ENCODE measurements around the gene STARD9.

Gene STARD9

DNA sequence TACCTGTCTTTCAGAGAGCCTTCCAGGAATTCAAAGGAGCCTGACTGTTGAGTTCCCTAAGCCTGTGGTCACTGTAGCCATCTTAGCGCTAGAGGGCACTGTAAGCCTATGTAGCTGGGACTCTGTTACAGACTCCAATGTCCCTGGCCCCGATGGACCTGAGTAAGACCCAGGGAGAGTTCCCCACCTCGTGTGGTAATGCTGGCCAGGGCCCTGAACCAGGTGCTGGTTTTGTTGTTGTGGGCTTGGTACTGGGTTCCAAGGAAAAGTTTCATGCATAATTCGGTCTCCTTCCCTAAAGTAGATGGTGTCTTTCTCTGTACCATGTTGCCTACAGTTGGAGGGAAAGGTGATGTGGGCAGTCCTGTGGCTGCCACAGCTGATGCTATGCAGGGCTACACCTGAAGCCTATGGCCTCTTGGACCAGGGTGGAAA is 129.1 kb downstream of the STARD9 start:
- DNase-seq = peak; percentile 63

DNA sequence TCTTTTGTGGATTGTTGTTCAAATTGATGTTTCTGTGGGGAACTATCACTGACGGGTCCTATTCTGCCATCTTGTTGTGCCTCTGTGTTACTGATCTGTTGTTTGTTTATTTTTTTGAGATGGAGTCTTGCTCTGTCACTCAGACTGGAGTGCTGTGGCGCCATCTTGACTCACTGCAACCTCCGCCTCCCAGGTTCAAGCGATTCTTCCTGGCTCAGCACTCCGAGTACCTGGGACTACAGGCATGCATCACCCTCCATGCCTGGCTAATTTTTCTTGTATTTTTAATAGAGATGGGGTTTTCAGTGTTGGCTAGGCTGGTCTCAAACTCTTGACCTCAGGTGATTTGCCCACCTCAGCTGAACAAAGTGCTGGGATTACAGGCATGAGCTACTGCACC is 129.9 kb downstream of the STARD9 start:
- DNase-seq = no peak

DNA sequence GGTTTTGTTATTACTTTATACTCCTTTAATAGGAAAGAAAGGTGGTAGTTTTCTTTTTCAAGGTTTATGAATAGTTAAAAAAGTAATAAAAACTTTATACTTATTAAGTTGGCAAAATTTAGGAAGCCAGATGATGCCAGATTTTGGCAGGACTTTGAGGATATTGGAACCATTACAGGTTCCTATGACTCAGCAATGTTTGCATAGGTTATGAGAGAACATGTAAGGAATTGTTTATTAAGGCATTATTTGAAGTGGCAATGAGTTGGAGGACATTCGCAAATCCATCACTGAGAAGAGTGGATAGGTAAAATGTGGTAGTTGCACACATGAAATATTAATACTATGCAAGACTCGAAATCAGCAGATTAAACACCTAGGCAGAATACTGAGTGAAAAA is 131.7 kb downstream of the STARD9 start:
- DNase-seq = no peak

DNA sequence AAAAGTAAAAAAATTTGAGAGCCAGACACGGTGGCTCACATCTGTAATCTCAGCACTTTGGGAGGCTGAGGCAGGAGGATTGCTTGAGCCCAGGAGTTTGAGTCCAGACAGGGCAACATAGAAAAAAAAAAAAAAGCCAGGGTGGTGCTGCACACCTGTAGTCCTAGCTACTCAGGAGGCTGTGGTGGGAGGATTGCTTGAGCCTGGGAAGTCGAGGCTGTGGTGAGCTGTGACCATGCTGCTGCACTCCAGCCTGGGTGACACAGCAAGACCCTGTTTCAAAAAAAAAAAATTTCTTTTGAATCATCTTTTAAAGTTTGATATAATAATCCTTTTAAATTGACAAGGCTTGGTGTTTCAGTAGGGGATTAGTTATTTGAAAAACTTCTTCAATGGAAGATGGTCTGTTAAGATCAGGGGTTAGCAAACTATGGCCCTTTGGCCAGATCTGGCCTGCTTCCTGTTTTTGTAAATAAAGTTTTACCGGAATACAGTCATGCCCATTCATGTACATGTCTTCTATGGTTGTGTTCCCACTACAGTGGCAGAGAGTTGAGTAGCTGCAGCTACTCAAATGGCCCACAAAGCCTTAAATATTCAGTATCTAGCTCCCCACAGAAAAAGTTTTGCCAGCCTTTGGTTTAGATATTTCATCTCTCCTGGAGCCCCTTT is 132.6 kb downstream of the STARD9 start:
- no peak for DNase-seq

DNA sequence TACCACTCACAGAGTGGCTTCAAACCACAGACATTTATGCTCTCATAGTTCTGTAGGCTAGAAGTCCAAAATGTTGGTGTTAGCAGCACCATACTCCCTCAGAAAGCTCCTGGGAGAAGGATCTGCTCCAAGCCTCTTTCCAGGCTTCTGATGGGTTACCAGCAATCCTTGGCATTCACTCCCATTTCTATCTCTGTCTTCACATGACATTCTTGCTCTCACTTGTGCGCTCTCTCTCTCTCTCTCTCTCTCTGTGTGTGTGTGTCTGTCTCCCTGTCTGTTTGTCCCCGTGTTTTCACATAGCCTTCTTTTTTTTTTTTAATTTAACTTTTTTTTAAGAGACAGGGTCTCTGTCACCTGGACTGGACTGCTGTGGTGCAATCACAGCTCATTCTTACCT is 135.3 kb downstream of the STARD9 start:
- DNase-seq = no peak

DNA sequence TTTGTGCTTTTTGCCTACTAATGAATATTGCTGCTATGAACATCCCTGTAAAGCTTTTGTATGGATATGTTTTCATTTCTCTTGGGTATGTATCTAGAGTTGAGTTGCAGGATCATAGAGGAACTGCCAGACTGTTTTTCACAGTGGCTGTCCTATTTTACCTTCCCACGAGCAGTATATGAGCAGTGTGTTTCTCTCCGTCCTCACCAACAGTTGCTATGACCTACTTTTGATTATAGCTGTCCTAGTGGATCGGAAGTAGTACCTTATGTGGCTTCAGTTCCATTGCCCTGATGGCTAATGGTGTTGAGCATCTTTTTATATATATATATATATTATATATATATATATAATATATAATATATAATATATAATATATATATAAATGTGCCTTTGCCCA is 136.3 kb downstream of the STARD9 start:
- no peak for DNase-seq

DNA sequence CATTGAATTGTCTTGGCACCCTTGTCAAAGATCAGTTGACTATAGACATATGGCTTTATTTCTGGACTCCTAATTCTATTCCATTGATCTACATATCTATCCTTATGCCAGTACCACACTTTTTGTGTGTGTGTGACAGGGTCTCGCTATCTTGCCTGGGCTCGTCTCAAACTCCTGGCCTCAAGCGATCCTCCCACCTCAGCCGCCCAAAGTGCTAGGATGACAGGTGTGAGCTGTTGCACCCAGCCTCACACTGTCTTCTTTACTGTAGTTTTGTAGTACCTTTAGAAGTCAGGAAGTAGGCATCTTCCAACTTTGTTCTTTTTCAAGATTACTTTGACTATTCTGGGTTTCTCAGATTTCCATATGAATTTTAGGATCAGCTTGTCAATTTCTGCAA is 137.2 kb downstream of the STARD9 start:
- no peak for DNase-seq

DNA sequence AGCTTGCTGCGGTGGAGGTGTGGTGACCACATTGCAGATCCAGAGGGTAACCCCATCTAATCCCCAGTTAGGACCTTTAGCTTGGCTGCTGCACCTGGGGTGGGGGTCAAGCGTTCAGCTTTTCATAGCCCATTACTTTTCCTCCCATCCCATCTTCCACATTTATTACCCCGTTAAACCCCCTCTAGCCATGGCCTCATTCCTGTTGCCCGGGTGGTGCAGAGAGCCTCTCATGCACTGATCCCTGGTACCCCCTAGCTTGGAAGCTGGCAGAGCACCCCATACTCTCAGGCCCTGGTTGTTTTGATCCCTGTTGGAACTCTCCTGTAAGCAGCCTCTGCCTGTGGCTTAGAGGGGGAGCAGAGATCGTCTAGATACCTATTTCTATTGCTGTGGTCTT is 140.7 kb downstream of the STARD9 start:
- no peak for DNase-seq

DNA sequence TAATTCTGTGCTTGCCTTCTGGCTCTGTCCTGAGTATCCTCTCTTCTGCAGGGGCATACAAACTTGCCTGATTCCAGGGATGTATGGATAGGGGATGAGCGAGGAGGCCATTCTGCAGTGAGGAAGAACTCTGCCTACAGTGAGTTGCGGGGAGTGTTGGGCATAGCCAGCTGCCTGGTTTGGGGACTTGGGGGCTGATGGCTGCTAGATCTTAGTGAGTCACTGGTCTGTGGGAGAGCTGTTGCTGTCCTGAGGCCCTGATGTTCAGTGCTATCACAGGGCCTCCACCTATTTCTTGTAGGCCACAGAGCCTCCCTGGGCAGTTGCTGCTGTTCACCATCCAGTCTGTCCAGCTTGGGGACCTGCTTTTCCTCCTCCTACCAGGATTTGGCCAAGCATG is 141.2 kb downstream of the STARD9 start:
- no peak for DNase-seq

DNA sequence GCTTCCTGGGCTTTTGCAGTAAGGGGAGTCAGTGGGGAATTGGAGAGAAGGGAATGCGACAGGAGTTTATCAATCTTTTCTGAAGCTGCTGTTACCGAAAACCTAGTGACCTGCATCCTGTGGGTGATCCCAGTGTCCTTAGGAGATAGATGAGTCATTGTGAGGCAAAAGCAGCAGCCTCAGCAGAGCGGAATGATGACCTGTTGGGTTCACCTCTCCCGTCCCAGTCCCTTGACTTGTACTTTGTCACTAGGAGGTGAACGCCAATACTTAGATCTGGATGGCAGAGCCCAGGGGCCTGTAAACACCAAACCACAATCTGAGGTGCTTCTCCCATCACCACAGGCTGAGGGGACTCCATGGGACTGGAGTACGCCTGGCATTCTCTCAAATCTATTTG is 143.6 kb downstream of the STARD9 start:
- no peak for DNase-seq

DNA sequence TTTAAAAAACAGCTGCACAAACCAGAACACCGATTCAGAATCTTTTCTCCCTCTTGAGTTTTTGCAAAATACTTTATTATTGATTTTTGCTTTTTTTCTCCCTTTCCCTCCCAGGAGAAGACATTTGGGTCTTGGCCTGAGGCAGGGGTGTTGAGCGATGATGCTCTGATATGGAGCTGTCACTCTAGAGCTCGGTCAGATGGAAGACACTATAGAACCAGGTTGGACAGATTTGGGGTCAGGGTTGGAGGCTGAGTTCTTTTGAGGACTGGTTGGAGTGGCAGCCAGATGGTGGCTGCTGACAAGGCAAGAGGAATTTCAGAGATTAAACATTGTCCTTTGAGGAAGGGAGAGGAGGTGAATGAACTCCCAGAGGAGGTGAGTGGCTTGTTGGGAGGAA is 144.7 kb downstream of the STARD9 start:
- no peak for DNase-seq

DNA sequence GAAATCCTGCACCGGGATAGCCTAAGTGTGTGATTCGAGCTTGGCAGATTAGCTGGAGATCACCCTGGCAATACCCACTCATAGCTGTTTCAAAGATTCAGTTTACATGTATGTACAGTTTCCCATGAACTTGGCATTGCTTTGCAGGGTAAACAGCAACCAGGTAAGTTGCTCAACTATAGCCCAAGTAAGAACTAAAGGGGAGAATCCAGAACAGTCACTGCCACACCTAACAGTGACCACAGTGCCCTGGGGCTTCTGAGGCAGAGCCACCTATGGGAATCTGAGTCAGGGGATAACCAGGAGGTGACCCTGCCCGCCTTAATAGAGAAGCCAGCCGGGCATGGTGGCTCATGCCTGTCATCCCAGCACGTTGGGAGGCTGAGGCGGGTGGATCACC is 145.6 kb downstream of the STARD9 start:
- no peak for DNase-seq

DNA sequence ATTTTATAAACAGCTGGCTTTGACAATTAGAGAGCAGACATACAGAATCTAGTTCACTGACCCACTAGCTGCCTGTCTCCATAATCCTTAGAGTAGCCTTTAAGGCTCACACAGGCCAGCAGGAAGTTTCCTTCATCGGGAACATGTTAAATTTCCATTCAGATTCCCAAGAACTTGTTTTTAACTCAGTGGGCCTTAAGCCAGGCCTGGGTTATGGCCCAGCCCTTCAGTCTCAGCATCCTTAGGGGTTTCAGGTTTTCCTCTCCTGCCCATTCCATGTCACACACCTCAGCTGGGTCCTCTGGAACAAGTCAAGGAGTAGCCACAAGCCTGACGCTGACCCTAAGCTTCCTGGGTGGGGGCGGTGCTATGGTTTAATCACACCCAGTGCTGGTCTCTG is 146.5 kb downstream of the STARD9 start:
- no peak for DNase-seq

DNA sequence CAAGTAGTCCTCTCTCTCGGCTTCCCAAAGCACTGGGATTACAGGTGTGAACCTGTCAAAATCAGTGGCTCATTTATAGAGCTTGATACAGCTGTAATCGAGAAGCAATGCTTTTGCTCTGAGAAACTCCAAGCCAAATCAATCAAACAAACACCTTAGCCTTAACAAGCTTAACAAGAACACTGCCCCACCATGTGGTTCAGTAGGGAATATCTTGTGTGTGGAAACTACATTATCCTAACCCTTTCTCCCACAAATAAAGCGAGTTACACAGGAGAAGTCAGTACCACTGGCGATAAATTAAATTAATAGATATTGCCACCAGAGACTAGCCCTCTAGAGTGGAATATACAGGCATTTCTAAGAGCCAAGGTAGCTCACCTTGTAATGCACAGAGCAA is 147.7 kb downstream of the STARD9 start:
- DNase-seq = no peak

DNA sequence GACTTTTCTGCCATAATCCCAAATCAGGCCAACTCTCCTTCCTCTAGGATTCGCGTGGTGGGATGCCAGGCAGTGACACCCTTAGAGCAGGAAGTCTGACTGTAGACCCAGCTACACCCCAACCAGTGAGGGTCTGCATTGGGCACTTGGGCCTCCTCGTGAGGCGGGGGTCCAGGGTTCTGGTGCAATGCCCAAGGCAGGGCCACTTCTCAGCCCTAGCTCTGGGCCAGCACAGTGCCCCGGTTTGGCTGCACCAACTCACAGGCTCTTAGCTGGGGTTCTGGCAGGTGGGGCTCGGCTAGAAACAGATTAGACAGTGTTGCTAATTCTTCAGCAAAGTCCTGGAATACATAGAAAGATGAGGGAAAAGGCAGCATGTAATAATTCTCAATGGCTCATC is 148.9 kb downstream of the STARD9 start:
- DNase-seq = no peak

DNA sequence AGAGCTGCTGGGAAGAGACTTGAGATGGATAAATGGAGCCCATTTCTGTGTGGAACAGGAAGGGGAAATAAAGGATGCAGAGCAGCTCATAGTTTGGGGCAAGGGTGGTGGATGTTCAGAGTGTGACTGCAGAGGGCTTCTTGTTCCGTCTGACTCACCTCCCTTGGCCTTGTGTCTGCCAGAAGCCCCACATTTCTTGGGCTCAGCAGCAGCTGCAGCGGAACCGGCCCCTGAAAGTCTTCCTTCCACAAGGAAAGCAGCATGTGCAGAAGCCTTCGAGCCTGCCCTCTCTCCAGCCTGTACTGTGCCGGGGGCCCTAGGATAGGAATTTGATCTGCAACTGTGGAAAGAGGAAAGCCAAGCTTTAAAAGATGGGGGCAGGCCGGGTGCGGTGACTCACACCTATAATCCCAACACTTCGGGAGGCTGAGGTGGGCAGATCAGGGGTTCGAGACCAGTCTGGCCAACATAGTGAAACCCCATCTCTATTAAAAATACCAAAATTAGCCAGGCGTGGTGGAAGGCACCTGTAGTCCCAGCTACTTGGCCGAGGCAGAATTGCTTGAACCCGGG is 150.0 kb downstream of the STARD9 start:
- no peak for DNase-seq

DNA sequence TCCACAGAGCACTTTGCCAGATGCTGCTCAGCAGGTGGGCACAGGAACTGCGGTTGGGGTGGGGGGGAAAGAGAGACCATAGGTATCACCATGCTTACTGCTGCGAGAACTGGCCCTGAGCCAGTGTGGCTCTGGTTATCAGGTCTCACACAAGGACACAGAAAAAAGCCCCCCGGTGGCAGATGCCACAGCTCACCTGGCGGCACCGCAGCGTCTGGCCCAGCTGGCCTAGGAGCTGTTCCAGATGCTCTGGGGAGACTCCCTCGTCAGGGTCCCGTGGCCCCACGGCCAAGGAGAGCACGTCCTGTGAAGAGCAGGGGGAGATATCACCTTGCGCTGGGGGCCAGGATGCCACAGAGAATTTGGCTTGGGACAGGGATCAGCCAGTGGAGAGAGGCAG is 150.7 kb downstream of the STARD9 start:
- DNase-seq = no peak

DNA sequence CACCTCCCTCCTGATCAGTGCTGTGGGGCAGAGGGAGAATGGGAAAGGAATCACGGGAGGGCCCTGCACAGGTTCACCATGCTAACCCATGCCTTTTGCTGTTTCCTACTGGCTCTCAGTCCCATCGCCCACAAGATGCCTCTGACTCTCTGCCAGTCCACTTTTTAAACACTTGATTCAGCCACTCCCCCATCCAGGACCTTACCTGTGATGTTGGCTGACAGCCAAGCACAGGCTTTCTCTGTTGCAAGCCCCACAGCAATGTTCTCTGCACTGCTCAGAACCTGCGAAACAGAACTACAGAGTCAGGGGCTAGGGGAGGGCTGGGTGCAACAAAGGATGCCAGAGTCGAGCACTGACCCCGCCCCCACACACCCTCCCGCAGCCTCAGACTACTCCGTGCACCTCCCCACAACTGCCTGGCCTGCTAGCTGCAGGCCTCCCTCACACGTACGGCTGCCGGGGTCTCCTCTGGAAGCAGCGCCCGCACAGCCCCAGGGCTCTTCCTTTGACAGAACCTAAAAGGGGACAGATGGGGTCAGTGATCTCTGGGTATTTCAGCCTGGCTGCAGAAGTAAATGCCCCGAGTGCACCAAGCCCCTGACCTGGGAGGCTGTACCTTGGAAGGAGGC is 152.5 kb downstream of the STARD9 start:
- DNase-seq = no peak

DNA sequence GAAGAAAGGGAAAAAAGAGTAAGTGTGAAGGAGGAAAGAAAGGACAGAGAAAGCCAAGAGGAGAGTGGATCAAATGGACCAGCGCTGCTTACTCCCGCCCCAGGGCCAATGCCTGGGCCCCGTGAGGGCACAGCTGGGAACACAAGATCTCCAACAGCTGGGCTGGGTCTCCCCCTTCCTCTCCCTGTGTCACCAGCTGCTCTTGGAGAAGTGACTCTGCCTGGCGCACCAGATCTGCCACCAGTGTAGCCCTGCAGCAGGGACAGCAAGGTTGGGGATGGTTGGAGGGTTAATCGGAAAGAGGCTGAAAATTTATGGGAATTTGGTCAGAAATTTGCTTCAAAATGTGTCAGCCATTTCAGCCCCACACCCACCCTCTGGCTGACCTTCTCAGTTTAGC is 153.2 kb downstream of the STARD9 start:
- no peak for DNase-seq

DNA sequence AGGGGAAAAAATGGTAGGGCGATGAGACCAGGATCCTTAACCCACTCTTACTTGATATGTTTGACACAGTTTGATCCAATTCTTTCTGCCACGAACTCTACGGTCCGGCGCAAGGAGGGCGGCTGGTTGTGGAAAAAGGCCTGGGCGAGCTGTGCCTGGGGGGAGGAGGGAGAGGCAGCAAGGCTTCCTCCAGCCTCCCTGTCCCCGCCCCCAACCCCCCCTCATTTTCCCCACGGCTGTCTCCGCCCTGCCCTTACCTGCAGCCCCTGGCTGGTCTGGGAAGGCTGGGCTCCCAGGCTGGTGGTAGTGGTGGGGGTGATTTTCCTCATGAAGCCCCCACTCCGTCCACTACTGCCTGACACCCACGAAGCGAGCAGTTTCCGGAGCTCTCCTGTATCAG is 153.6 kb downstream of the STARD9 start:
- no peak for DNase-seq

DNA sequence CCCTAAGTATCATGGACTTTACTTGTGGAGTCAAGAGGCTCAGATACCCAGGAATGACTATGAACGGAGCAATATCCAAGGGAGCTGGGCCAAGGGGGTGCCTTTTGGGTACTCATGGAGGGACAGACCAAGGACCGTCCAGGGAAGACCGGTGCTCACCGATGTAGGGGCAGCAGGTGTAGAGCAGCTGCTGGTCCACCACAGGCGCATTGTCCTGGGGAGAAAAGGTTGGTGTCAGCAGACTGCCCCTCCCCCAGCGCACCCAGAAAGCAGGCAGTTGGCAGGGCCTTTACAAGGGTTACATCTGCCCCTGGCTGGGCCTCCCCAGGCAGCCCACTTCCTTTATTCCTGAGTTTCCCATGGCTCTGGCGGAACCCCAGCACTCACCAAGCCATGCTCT is 154.0 kb downstream of the STARD9 start:
- DNase-seq = no peak

DNA sequence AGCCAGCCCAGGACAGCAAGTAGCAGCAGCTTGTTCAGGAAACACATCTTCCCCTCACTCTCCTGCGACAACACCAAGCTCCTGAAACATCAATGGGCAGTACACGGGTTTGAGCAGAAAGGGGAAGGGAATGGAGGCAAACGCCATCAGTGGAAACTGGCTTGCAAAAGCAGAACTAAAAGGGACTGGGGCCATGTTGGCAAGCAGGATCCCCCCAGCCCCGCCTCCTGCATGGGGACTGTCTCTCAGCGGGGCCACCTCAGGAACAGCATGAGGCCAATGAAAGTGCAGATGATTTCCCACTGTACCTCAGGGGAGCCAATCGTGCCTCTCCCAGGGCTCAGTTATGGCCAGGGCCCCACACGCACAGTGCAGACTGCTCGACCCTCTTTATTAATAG is 154.7 kb downstream of the STARD9 start:
- DNase-seq = no peak

DNA sequence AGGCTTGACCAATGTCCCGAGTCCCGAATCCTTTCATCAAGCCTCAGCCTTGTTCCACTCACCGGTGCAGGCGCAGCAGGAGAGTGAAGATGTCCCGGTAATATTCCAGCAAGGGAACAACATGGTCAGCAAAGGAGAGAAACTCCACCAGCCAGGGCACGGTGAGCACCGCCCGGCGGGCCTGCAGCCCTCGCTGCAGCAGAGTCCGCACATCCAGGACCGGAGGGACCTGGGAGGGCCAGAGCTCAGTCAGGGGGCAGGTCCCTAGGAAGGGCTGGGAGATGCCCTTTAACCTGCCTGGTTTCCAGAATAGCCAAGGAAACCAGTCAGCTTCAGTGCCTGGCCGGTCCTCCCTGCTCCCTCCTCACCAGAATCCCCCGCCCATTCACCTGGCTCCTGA is 155.1 kb downstream of the STARD9 start:
- no peak for DNase-seq

DNA sequence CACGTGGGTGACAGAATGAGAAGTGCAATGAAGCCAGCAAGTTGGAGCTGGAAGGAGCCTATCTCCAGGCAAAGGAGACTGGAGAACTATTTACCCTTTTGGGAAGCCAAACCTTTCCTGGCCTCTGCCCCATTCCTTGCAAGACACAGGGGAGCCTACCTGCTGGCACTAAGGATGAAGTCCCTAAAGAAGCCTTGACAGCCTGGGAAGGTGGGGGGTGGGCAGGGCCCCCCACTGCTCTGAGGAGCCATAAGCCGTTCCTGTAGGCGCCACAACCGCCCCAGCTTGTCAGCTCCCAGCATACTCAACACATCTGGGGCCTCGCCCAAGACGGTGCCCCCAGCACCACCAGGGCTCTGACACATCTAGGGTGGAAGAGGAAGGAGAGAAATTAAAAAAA is 156.1 kb downstream of the STARD9 start:
- DNase-seq = no peak

Measured in NCI-H2227 treated with DMSO at 0.1 percent for 48 hours (cell line).